Hematopoietic multipotent progenitor cell (in vitro differentiated cells): ENCODE measurements around the gene CMTM8. TPM values are rescaled to one million over a fixed set of nuclear protein-coding genes. Genes with fewer than 3 reads are reported as not detected.
"Not testable (repeated sequence)": the region's sequence is repeated elsewhere in the genome, so short reads cannot be mapped to it uniquely, and the experiment has no call there.

Source experiments
- DNase-seq, 3 donors: peaks; one replicate each; pipeline ENCODE4 v3.0.0-alpha.2; 2011 to 2015; ENCODE audit warnings: low read depth in 2 of 3, low spot score in 2 of 3
- total RNA-seq: library from RNA; depleted of rRNA; stranded (reverse); fragments of >200 nt; gene quantifications from one replicate; pipeline ENCODE4 v1.2.3, GENCODE V29; 2012

CMTM8 gene
- total RNA-seq, 1 donor: 2.2 TPM

- DNase-seq: no peak
These were observed 11.5 kb upstream of the CMTM8 start for GRCh38 chr3:32226875-32227500.

DNA sequence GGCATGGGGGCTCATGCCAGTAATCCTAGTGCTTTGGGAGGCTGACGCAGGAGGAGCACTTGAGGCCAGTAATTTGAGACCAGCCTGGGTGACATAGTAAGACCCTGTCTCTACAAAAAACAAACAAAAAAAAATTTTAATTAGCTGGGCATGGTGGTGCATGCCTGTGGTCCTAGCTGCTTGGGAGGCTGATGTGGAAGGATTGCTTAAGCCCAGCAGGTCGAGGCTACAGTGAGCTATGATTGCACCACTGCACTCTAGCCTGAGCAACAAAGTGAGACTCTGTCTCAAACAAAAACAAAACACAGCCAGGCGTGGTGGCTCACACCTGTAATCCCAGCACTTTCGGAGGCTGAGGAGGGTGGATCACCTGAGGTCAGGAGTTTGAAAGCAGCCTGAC is 9.7 kb upstream of the CMTM8 start:
- DNase-seq: not testable (repeated sequence)

DNA sequence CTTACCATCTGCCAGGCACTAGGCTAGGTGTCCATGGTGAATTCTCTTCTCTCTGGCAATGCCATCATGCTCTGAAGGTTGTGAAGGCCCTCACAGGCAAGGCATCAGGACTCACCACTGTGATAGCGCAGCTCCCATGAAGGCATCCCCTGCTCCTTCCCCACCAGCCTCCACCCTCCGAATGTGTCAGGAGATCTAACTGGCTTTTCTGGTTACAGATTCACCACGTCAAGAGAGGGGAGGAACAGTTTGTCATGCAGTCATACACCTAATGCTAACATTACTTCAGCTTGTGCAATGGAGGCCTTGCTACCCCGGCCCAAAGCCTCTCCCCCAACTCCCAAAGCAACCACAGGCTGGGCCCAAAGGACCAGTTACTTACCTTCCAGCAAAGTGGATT is 8.9 kb upstream of the CMTM8 start:
- no peak for DNase-seq

GRCh38 chr3:32236377-32236776 is 2.1 kb upstream of the CMTM8 start:
- no peak for DNase-seq

DNA sequence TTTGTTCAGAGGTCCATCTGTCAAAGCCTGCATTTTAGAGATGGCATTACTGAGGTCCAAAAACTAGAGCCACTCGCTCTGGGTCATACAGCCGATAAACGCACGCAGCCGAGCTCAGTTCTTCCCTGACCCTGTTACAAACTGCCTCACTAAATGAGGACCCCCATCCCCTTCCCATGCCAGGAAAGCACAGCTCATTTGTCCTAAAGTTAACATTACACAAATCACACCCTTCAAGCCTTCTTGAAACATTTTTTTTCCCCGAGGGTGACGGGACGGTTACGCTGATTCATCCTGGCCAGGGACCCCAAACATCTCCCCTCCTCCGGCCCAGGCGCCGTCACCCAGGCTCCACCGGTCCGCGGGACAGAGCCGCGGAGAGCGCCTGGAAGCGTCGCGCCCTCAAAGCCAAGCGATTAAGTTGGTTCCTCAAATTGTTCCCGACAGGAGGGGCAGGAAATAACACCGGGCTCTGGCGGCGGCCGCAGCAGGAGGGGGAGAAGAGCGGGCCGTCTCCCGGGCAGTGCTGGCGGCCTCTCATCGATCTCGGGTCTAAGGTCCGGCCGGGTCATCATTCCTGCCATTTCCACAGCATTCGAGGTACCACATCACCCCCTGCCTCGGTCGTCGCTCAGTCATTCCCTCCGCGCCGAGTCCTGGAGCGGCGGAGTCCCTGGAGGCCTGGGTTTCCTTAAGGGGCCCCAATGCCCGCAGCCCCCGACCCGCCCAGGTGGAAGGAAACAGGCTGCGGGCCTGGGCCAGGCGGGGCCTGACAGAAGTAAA is 619 bp upstream of the CMTM8 start:
- DNase-seq: peak in 2 of 3 donors; percentile 41 to 53

- DNase-seq: peak in 1 of 3 donors; percentile 8
These were observed 1.1 kb downstream of the CMTM8 start for GRCh38 chr3:32239307-32240158.

- peak; percentile 25 to 77 (median 59) for DNase-seq
These were observed 1.7 kb downstream of the CMTM8 start for GRCh38 chr3:32240159-32240545.

GRCh38 chr3:32241100-32241499 is 2.6 kb downstream of the CMTM8 start:
- no peak for DNase-seq

DNA sequence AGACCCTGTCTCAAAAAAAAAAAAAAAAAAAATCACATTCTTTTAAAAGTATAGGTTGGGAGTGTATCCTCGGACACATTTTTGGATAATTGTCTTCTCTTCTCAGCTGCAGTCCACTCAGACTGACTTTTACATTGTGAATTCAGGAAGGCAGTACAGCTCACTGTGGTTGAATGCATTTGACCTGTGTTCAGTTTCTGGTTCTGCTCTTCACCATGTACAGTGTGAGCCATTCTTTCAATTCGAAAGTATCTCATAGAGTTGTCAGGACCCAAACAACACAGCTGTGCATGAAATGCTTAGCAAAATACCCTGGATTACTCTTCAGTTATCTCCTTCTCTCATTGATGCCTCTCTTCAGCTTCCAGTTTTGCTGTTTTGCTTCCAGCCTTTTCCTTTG is 5.0 kb downstream of the CMTM8 start:
- DNase-seq: no peak

GRCh38 chr3:32245200-32245599 is 6.7 kb downstream of the CMTM8 start:
- DNase-seq: no peak

DNA sequence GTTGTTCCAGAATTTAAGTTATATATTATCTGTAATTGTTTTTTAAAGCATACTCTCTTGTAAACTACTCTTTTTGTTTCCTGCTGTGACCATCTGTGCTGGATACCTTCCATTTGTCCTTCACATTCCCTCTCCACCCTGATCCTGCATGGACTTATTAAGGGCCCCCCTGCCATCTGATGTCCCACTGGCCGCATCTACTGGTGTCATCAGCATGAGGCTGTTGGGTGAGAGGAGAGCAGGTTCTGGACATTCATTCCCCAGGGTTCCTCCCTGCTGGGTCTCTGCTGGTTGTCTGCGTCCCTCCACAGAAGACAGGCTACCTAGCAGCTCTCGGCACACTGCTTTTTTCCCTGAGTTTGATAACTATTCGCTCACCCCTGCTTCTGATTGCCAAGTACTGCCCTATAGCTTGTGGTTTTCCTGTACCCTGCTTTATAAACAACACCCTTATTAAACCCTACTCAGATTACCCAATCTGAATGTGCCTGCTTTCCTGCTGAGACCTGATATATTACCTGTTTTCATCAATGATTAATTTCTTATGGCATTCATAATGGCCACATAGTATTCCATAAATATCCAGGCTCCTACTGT is 7.7 kb downstream of the CMTM8 start:
- no peak for DNase-seq

DNA sequence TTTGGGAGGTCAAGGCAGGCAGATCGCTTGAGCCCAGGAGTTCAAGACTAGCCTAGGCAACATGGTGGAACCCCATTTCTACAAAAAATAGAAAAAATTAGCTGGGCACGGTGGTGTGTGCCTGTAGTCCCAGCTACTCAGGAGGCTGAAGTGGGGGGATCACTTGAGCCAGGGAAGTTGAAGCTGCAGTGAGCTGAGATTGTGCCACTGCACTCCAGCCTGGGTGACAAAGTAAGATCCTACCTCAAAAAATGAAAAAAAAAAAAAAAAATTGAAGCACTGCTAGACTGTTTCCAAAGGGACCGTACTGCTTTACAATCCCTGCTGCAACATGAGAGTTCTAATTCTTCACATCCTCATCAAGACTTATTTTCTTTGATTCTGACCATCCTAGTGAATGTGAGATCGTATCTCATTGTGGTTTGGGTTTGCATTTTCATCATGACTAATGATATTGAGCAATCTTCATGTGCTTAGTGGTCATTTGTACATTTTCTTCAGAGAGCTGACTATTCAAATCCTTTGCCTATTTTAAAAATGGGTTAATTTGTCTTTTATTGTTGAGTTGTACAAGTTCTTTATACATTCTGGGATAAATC is 10.8 kb downstream of the CMTM8 start:
- DNase-seq: peak in 2 of 3 donors; percentile 52 to 69

DNA sequence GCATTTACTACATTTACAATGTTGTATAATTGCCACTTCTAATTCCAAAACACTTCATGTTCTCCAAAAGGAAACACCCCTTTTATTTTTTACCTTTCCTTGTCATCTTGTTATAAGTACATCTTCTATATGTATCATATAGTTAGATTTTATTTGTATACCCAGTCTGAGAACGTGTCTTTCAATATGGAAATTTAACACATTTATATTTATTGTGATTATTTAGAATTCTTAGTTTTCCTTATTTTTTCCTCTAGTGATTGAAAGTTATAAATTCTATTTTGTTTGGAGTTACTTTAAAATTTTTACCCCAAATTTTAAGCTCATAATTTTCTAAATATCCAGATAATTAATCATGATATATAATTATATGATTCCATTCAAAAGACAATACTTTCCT is 15.8 kb downstream of the CMTM8 start:
- DNase-seq: no peak

DNA sequence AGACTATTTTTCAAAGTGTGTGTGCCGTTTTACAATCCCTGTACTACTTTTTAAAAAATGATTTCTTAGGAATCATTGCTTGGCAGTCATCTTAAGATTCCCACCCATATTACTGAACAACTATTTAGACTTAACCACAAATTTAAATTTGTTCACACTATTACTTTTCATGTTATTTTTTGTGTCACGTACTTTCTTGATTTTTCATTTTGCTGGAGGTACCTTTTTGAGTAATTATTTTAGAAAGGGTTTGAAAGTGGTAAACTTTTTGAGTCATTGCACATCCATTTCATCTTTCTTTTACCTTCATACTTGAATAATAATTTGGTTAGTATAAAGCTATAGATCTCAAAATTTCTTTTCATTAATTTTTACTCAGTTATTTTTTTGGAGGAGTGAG is 16.9 kb downstream of the CMTM8 start:
- DNase-seq: no peak

- DNase-seq: no peak
These were observed 17.7 kb downstream of the CMTM8 start for GRCh38 chr3:32256206-32256605.

- DNase-seq: no peak
These were observed 18.6 kb downstream of the CMTM8 start for GRCh38 chr3:32257042-32257441.

DNA sequence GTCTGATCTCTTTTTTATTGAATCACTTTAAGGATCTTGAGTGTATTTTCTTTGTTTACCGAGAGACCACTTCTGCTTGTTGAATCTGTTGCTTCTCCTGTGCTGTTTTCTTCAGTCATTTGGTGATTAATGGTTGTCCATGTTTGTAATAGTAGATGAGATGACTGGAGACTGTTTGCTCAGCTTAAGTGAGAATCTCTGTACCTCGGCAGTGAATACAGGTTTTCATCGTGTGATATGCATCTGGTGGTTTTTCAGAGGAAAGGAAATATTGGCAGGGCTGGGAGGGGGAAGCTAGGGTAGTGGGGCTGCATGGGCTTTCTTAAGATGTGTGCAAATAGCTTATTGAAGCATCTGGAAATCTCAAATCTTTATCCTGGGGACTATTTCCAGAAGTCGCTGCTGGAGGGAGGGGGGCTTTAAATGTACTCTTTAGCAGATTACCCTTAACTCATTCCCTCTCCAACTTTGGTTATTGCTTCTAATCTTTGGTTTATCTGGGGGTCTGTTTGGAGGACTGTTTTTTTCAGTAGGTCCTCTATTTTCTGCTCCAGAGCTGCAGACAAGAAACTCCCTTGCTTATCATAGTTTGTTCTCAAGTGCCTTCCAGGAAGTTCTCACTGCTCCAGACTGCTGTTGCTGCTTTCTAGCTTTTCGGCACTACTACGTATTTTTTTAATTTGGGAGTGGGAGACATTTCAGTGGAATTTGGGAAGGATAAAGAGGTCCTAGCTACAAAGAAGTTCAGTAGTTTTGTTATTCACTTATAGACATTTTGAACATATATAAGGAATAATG is 19.4 kb downstream of the CMTM8 start:
- DNase-seq: peak in 1 of 3 donors; percentile 28

DNA sequence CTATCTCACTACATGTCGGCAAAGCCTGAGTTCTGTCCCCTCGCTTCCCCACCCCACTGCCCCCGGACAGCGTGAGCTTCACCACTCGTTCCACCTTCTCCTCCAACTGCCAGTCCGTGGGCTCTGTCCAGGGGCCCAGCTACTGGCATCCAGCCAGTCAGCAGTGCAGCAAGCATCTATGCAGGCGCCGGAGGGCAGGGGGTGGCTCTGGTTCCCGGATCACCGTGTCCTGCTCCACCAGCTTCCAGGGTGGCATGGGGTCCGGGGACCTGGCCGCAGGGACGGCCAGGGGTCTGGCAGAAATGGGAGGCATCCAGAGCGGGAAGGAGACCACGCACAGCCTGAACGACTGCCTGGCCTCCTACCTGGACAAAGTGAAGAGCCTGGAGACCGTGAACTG is 20.4 kb downstream of the CMTM8 start:
- no peak for DNase-seq

DNA sequence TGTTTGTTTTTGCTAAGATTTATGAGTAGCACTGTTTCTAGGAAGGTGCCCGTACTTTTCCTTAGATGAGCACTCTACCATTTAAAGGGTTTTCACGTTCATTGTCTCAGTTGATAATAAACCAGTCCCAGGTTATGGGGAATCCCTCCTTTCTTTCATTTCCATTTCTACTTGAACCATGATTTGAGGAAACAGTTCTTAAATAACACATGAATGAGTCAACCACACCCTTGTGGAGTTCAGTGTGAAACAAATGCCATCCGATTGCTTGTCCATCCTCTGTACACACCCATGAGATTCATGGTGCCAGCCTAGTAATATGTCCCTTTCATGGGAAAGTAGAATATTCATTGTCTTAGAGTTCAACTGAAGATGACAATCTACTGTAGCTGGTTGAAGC is 23.1 kb downstream of the CMTM8 start:
- no peak for DNase-seq

DNA sequence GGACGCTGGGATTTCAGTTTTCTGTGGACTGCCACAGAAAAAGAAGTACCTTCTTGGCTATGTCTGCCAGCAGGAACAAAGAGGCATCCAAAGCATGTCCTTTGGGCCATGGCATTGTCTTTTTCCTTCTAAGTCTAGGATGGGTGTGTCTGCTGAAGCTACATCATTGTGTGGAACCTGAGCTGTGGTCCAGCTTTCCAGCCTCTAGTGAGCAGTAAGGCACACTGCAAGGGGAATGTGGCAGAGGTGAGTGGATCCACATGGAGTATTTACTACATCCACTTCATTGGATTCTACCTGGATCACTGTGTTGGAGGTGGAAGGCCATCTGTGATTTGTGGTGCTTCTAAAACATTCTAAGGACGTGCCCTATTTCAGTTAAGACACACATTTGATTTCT is 23.7 kb downstream of the CMTM8 start:
- DNase-seq: no peak
